Calu3 (cell line): ENCODE data around the gene C10orf53. TPM values are rescaled to one million over a fixed set of nuclear protein-coding genes. Genes with fewer than 3 reads are reported as not detected.

Experiments used
- BruUV-seq: library from RNA; stranded (reverse); fragments of 400-500 nt; replicated peaks from 2 replicates; lab custom pipeline; 2021; lab: Mats Ljungman, UMichigan
- CTCF ChIA-PET: fragments of 300-600 bp; sonication (Branson Sonifier 250); formaldehyde crosslinking; loops from one replicate; lab custom pipeline; 2022; ENCODE audit warnings: antibody characterized with exemption; lab: Charles Lee
- DNase-seq: peaks from one replicate; pipeline ENCODE4 v3.0.0; 2022
- H3K27ac Mint-ChIP-seq: one replicate; pipeline ENCODE4 v1.8.0; 2022; ENCODE audit warnings: mixed read lengths; ENCODE audit not compliant: unreplicated experiment
- H3K27me3 Mint-ChIP-seq: one replicate; pipeline ENCODE4 v1.8.0; 2022; ENCODE audit warnings: mixed read lengths; ENCODE audit not compliant: unreplicated experiment
- H3K36me3 Mint-ChIP-seq: one replicate; pipeline ENCODE4 v1.8.0; 2022; ENCODE audit warnings: mild to moderate bottlenecking, moderate library complexity, mixed read lengths; ENCODE audit not compliant: insufficient read depth, unreplicated experiment
- H3K4me1 Mint-ChIP-seq: one replicate; pipeline ENCODE4 v1.8.0; 2022; ENCODE audit warnings: mild to moderate bottlenecking, low read depth, mixed read lengths; ENCODE audit not compliant: unreplicated experiment
- H3K4me3 Mint-ChIP-seq: one replicate; pipeline ENCODE4 v1.8.0; 2022; ENCODE audit warnings: mild to moderate bottlenecking, low read depth, moderate library complexity, mixed read lengths; ENCODE audit not compliant: unreplicated experiment
- H3K9me3 Mint-ChIP-seq: one replicate; pipeline ENCODE4 v1.8.0; 2022; ENCODE audit warnings: low read depth, mixed read lengths; ENCODE audit not compliant: unreplicated experiment
- intact Hi-C: fragments of 100-400 bp; cut with micrococcal nuclease; formaldehyde crosslinking; loops from one replicate; pipeline ENCODE4 v1.10.0; 2022; ENCODE audit not compliant: unreplicated experiment
- total RNA-seq: library from RNA; stranded (reverse); gene quantifications from 2 replicates; pipeline ENCODE4 v1.2.3, GENCODE V29; 2022
- TF ChIP-seq, protein P1 (sequence below): fragments of 200-600 bp; IDR thresholded peaks from one replicate; pipeline ENCODE4 v1.8.0; 2022; ENCODE audit warnings: antibody characterized with exemption; ENCODE audit not compliant: unreplicated experiment

C10orf53 gene
- total RNA-seq, 1 experiment from 2014 or later, result not detected

DNA sequence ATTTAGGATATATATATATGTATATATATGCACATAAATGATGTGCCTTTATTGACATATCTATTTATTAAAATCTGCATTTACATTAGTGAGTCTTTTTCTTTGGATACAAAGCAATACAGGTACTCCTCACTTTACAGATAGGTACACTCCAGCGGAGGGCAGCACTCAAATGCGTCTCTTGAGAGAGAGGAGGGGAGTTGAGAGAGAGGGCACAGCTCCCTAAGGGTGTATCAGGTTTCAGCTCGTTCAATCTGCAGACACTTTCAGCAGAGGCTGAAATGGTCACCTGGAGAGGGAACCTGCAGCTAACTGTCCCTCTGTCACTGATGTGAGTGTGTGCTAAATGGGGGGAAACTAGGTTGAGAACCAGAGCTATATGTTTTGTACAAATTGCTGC is 21.5 kb downstream of the C10orf53 start:
- no peaks in the 10 kb centered on the region for H3K36me3 Mint-ChIP-seq
- CTCF ChIA-PET, result no interaction called here
- no peaks in the 10 kb centered on the region for H3K4me1 Mint-ChIP-seq
- no TSS peak for BruUV-seq
- H3K27me3 Mint-ChIP-seq, result peaks cover 91% of the 10 kb centered on the region
- H3K27ac Mint-ChIP-seq, result no peak overlapping the region
- no peak for DNase-seq
- no peak overlapping the region for H3K4me3 Mint-ChIP-seq
- no peaks in the 10 kb centered on the region for H3K9me3 Mint-ChIP-seq
- intact Hi-C loops, result no loop called here
- TF ChIP-seq, protein P1, sequence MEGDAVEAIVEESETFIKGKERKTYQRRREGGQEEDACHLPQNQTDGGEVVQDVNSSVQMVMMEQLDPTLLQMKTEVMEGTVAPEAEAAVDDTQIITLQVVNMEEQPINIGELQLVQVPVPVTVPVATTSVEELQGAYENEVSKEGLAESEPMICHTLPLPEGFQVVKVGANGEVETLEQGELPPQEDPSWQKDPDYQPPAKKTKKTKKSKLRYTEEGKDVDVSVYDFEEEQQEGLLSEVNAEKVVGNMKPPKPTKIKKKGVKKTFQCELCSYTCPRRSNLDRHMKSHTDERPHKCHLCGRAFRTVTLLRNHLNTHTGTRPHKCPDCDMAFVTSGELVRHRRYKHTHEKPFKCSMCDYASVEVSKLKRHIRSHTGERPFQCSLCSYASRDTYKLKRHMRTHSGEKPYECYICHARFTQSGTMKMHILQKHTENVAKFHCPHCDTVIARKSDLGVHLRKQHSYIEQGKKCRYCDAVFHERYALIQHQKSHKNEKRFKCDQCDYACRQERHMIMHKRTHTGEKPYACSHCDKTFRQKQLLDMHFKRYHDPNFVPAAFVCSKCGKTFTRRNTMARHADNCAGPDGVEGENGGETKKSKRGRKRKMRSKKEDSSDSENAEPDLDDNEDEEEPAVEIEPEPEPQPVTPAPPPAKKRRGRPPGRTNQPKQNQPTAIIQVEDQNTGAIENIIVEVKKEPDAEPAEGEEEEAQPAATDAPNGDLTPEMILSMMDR, result no peak

DNA sequence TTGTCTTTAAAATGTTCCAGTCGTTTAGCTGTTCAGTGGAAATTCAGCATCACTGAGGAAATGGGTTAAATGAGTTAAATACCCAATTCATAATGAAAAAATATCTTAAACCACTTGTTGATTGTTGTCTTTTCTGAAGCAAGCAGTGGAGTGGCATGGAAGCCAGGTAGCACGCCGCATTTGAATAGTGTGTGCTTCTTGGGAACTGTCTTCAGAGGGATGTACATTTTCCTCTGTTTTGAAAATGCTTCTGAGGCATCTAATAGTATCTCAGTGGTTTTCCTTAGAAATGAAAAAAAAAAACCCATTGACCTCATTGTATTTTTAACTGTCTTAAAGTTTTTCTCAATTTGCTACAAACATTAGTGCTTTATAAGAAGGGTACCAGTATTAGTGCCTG is 28.1 kb downstream of the C10orf53 start:
- BruUV-seq, result no TSS peak
- no peak overlapping the region for H3K4me3 Mint-ChIP-seq
- no peak for DNase-seq
- CTCF ChIA-PET, result no interaction called here
- peaks cover 96% of the 10 kb centered on the region for H3K27me3 Mint-ChIP-seq
- H3K27ac Mint-ChIP-seq, result no peak overlapping the region
- no peaks in the 10 kb centered on the region for H3K4me1 Mint-ChIP-seq
- no peaks in the 10 kb centered on the region for H3K9me3 Mint-ChIP-seq
- no peaks in the 10 kb centered on the region for H3K36me3 Mint-ChIP-seq
- intact Hi-C loops, result no loop called here
- TF ChIP-seq, protein P1, result no peak

DNA sequence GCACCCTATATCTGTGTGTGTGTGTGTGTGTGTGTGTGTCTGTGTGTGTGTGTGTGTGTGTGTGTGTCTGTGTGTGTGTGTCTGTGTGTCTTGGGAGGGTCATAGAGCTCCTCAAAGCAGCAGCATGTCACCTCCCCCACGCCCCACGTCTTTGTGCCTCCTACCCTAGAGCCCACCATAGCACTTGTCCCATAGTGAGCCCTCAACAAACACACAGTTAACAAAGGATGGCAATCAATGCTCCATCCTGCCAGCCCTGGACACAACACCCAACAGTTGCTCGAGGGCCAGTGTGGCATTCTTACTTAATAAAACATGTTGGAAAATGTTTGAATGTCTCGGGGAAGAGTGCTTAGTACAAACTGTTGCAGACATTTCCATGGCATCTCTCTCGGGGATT is 30.5 kb downstream of the C10orf53 start:
- H3K27ac Mint-ChIP-seq, result no peak overlapping the region
- CTCF ChIA-PET, result no interaction called here
- H3K9me3 Mint-ChIP-seq, result no peaks in the 10 kb centered on the region
- H3K27me3 Mint-ChIP-seq, result peaks cover 81% of the 10 kb centered on the region
- BruUV-seq, result no TSS peak
- intact Hi-C loops, result no loop called here
- TF ChIP-seq, protein P1, result no peak
- H3K4me1 Mint-ChIP-seq, result no peaks in the 10 kb centered on the region
- no peak overlapping the region for H3K4me3 Mint-ChIP-seq
- H3K36me3 Mint-ChIP-seq, result no peaks in the 10 kb centered on the region
- no peak for DNase-seq

DNA sequence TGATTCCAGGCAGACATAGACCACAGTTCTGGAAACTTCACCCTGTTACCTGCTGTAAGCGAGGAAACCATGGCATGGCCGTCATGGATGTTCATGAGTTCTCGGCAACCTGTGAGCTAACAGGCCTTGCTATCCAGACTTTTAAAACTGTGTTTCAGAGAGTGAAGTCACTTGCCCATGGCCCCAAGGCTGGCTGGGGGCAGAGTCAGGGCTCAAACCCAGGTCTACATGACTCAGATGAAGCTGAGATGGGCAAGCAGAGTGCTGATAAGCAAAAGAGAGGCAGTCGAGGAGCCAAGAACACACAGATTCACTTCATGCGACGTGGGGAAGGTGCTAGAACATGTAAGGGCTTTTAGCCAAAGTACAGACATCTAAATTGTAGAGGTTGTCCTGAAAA is 31.5 kb downstream of the C10orf53 start:
- Mint-ChIP-seq H3K27ac (no peak overlapping the region), H3K9me3 (no peaks in the 10 kb centered on the region)
- no peak for DNase-seq

More for the DNA sequence above, 31.5 kb downstream of the C10orf53 start:
- no peaks in the 10 kb centered on the region for H3K36me3 Mint-ChIP-seq
- no peak overlapping the region for H3K4me3 Mint-ChIP-seq
- BruUV-seq, result no TSS peak
- TF ChIP-seq, protein P1, result no peak
- H3K4me1 Mint-ChIP-seq, result no peaks in the 10 kb centered on the region
- peaks cover 78% of the 10 kb centered on the region for H3K27me3 Mint-ChIP-seq
- intact Hi-C loops, result no loop called here
- CTCF ChIA-PET, result no interaction called here
